Spleen (tissue), 11 donors: Measurements from ENCODE around the gene SLC34A1. TPM values are rescaled to one million over a fixed set of nuclear protein-coding genes. Genes with fewer than 3 reads are reported as not detected.
A peak's percentile ranks its signal among the peaks of the same experiment; 100 is the strongest.

Source experiments
- DNase-seq: peaks from one replicate; pipeline ENCODE4 v3.0.0-alpha.2; 2020
- H3K27ac ChIP-seq, 8 donors: fragments of 200-600 bp; sonication (generic) in 7 of 8; 1 replicate in 4 of 8; 2 replicates in 4 of 8; pipeline versions ENCODE4 v1.5.0 to v1.8.0; 2016 to 2021; ENCODE audit warnings: inconsistent platforms in 4 of 8, mild to moderate bottlenecking in 4 of 8, moderate library complexity in 1 of 8
- H3K27me3 ChIP-seq, 7 donors: fragments of 200-600 bp; sonication (generic) in 6 of 7; replicated peaks in 1 of 7; 1 replicate in 4 of 7; 2 replicates in 3 of 7; pipeline versions ENCODE4 v1.5.0 to v1.8.0; 2016 to 2021; ENCODE audit warnings: inconsistent platforms in 3 of 7, mild to moderate bottlenecking in 1 of 7
- H3K36me3 ChIP-seq, 6 donors: fragments of 200-600 bp; sonication (generic) in 5 of 6; 1 replicate in 4 of 6; 2 replicates in 2 of 6; pipeline versions ENCODE4 v1.5.0 to v1.8.0; 2016 to 2021; ENCODE audit warnings: inconsistent platforms in 2 of 6
- H3K4me1 ChIP-seq, 6 donors: fragments of 200-600 bp; sonication (generic) in 5 of 6; 1 replicate in 3 of 6; 2 replicates in 3 of 6; pipeline versions ENCODE4 v1.5.0 to v1.8.0; 2016 to 2021; ENCODE audit warnings: inconsistent platforms in 3 of 6
- H3K4me3 ChIP-seq, 8 donors: fragments of 200-600 bp; sonication (generic) in 7 of 8; 1 replicate in 4 of 8; 2 replicates in 4 of 8; pipeline versions ENCODE4 v1.5.0 to v1.8.0; 2016 to 2021; ENCODE audit warnings: inconsistent platforms in 4 of 8, mild to moderate bottlenecking in 4 of 8, moderate library complexity in 2 of 8
- H3K9me3 ChIP-seq, 8 donors: fragments of 200-600 bp; sonication (generic) in 7 of 8; 1 replicate in 4 of 8; 2 replicates in 4 of 8; pipeline versions ENCODE4 v1.5.0 to v1.8.0; 2016 to 2021; ENCODE audit warnings: inconsistent platforms in 4 of 8
- CTCF ChIP-seq, 11 experiments: fragments of 200-600 bp in 7 of 11; fragments of 450-650 bp in 4 of 11; sonication (generic) in 4 of 11; IDR thresholded peaks in 8 of 11; conservative IDR thresholded peaks in 3 of 11; 1 replicate in 7 of 11; 2 replicates in 4 of 11; pipeline versions ENCODE4 v1.4.0 to v1.8.0; 2016 to 2021; ENCODE audit warnings: antibody characterized with exemption in 11 of 11, inconsistent platforms in 4 of 11, mild to moderate bottlenecking in 1 of 11
- POLR2A ChIP-seq, 3 donors: fragments of 450-650 bp; IDR thresholded peaks; one replicate each; pipeline ENCODE4 v1.5.1; 2017; ENCODE audit warnings: antibody characterized with exemption in 3 of 3, mild to moderate bottlenecking in 1 of 3
- POLR2AphosphoS5 ChIP-seq, 3 donors: sonication (generic); formaldehyde crosslinking; IDR thresholded peaks; one replicate each; pipeline ENCODE4 v1.5.1; 2017; ENCODE audit warnings: antibody characterized with exemption in 3 of 3
- WGBS, 5 donors: extraction: QIAGEN DNeasy Blood & Tissue Kit in 3 of 5; methylation state at CpG; one replicate each; pipeline versions ENCODE4 v1.1.5 to v1.1.7; 2013 to 2018; 5-methylcytosine and 5-hydroxymethylcytosine counted together
- intact Hi-C: fragments of 100-400 bp; cut with DNase I; formaldehyde crosslinking; loops from one replicate; pipeline ENCODE4 v1.15.0; 2023; ENCODE audit warnings: low total_unique reads
- polyA plus RNA-seq, 3 donors: library from polyadenylated mRNA; stranded (reverse); fragments of 200-250 nt; gene quantifications; one replicate each; pipeline ENCODE4 v1.2.1, GENCODE V29; 2013
- total RNA-seq, 7 donors: library from RNA; depleted of rRNA in 3 of 7; stranded (reverse); fragments of >200 nt in 3 of 7; fragmentation: NEBNext Ultra II Directional in 4 of 7; extraction: Animal tissue kit (Norgen Biotek cat#: 25700) in 4 of 7; gene quantifications; one replicate each; pipeline versions ENCODE4 v1.1.0 to v1.2.1, GENCODE V29; 2016 to 2021
- donor health status: healthy with polysubstance abuse.
- donor health status: DM: no; HTN: no; CAD: no; lungs with moderate emphysema.
- donor health status: DM: no; HTN: no; CAD: no.
- donor health status: Bipolar disorder and iron deficiency.
- donor health status: healthy.
- donor health status: DM: no; HTN: no; CAD: no.
- donor health status: DM: yes; HTN: yes; CAD: no.

The SLC34A1 gene
- total and polyA plus RNA-seq, 10 donors: 0.02 to 0.77 (median 0.14) TPM; not detected in 3

GRCh38 chr5:177423671-177424070 is 39.4 kb downstream of the SLC34A1 start:
- no peak for TF ChIP-seq CTCF (IDR thresholded peaks at IDR 0.05 in 8 of 11, conservative IDR thresholded peaks at IDR 0.05 in 3 of 11)
- no peak for TF ChIP-seq POLR2AphosphoS5 (IDR thresholded peaks at IDR 0.05)
- no peak overlapping the region for H3K27ac ChIP-seq
- intact Hi-C loops: no loop called here
- H3K4me3 ChIP-seq: no peak overlapping the region
- H3K36me3 ChIP-seq: no peaks in the 10 kb centered on the region
- DNase-seq: no peak
- no peaks in the 10 kb centered on the region for H3K27me3 ChIP-seq
- H3K4me1 ChIP-seq: peaks cover 18 to 47% (median 27%) of the 10 kb centered on the region in 6 donors
- H3K9me3 ChIP-seq: no peaks in the 10 kb centered on the region
- 81 to 96% (median 90%) methylated on average over 2 of the region's 2 CpGs for WGBS, 5 donors

- WGBS, 5 donors: 41 to 45% (median 42%) methylated on average over 13 of the region's 13 CpGs
- Histone ChIP-seq H3K4me1 (peaks cover 34 to 49% (median 43%) of the 10 kb centered on the region in 6 donors), H3K9me3 (no peaks in the 10 kb centered on the region), H3K4me3 (peak overlapping the region; percentile 34 to 88 (median 54)), H3K36me3 (peaks cover 0 to 8% (median 4%) of the 10 kb centered on the region in 6 donors), H3K27me3 (no peaks in the 10 kb centered on the region), H3K27ac (peak overlapping the region; percentile 95 to 99 (median 98))
- no peak for DNase-seq
- intact Hi-C loops: no loop called here
- TF ChIP-seq POLR2AphosphoS5 (IDR thresholded peaks at IDR 0.05) (no peak), CTCF (IDR thresholded peaks at IDR 0.05 in 8 of 11, conservative IDR thresholded peaks at IDR 0.05 in 3 of 11) (no peak), POLR2A (IDR thresholded peaks at IDR 0.05) (no peak)
These were observed 41.1 kb downstream of the SLC34A1 start for GRCh38 chr5:177425196-177425800.

- intact Hi-C loops: no loop called here
These were observed 41.7 kb downstream of the SLC34A1 start for GRCh38 chr5:177425801-177426565.

More at GRCh38 chr5:177425801-177426565, 41.7 kb downstream of the SLC34A1 start:
- Histone ChIP-seq H3K27ac (peak overlapping the region; percentile 95 to 99 (median 98)), H3K4me3 (peak overlapping the region; percentile 34 to 88 (median 54)), H3K9me3 (no peaks in the 10 kb centered on the region), H3K4me1 (peaks cover 41 to 56% (median 50%) of the 10 kb centered on the region in 6 donors), H3K36me3 (peaks cover 0 to 15% (median 10%) of the 10 kb centered on the region in 6 donors), H3K27me3 (no peaks in the 10 kb centered on the region)
- TF ChIP-seq POLR2A (IDR thresholded peaks at IDR 0.05) (peak in 2 of 3 donors; percentile 44 to 81), CTCF (IDR thresholded peaks at IDR 0.05 in 8 of 11, conservative IDR thresholded peaks at IDR 0.05 in 3 of 11) (no peak), POLR2AphosphoS5 (IDR thresholded peaks at IDR 0.05) (peak; percentile 94 to 95 (median 95))
- WGBS, 5 donors: 0% methylated on average over 28 to 52 of the region's 52 CpGs
- peak; percentile 99 for DNase-seq
